GM18507 (cell line): ENCODE data around the gene OSBP2.
"Not testable (repeated sequence)": the region's sequence is repeated elsewhere in the genome, so short reads cannot be mapped to it uniquely, and the experiment has no call there.

ENCODE experiments used
- DNase-seq: peaks from one replicate; pipeline ENCODE4 v3.0.0; 2011; ENCODE audit warnings: low read depth; ENCODE audit not compliant: insufficient read length; ENCODE audit errors: extremely low spot score
- FAIRE-seq: peaks from 2 replicates; lab custom pipeline; 2011; peaks lifted over from hg19 to GRCh38; lab: Jason Lieb, UNC

OSBP2 gene

GRCh38 chr22:30675436-30675835 is 19.2 kb upstream of the OSBP2 start:
- FAIRE-seq: no peak
- DNase-seq: no peak

GRCh38 chr22:30676565-30676964 is 18.1 kb upstream of the OSBP2 start:
- not testable (repeated sequence) for FAIRE-seq

GRCh38 chr22:30679895-30680690 is 14.6 kb upstream of the OSBP2 start:
- FAIRE-seq, DNase-seq: not testable (repeated sequence)

More at GRCh38 chr22:30676565-30676964, 18.1 kb upstream of the OSBP2 start:
- DNase-seq: not testable (repeated sequence)

- DNase-seq (no peak), FAIRE-seq (no peak)
Measured at GRCh38 chr22:30680991-30681770, 13.5 kb upstream of the OSBP2 start.

GRCh38 chr22:30681831-30682230 is 12.8 kb upstream of the OSBP2 start:
- DNase-seq: no peak
- FAIRE-seq: no peak

- no peak for FAIRE-seq
Measured at GRCh38 chr22:30685178-30685577, 9.5 kb upstream of the OSBP2 start.

DNA sequence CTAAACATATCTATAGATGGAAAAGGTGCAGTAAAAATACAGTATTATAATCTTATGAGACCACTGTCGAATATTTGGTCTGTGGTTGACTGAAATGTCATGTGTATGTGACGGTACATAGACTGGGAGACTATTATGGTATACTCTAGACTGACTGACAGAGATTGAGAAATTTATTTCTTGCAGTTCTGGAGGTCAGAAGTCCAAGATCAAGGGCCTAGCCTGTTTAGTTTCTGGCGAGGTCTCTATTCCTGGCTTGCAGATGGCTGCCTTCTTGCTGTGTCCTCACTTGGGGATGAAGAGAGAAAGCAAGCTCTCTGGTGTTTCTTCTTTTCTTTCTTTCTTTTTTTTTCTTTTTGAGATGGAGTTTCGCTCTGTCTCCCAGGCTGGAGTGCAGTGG is 7.3 kb upstream of the OSBP2 start:
- FAIRE-seq: no peak
- DNase-seq: no peak

More at GRCh38 chr22:30685178-30685577, 9.5 kb upstream of the OSBP2 start:
- no peak for DNase-seq

- FAIRE-seq (no peak), DNase-seq (no peak)
Measured at GRCh38 chr22:30689622-30690021, 5.1 kb upstream of the OSBP2 start.

- FAIRE-seq (no peak), DNase-seq (no peak)
Measured at GRCh38 chr22:30691204-30691603, 3.5 kb upstream of the OSBP2 start.

- FAIRE-seq: no peak
Measured at GRCh38 chr22:30694171-30694639, 469 bp upstream of the OSBP2 start.

DNA sequence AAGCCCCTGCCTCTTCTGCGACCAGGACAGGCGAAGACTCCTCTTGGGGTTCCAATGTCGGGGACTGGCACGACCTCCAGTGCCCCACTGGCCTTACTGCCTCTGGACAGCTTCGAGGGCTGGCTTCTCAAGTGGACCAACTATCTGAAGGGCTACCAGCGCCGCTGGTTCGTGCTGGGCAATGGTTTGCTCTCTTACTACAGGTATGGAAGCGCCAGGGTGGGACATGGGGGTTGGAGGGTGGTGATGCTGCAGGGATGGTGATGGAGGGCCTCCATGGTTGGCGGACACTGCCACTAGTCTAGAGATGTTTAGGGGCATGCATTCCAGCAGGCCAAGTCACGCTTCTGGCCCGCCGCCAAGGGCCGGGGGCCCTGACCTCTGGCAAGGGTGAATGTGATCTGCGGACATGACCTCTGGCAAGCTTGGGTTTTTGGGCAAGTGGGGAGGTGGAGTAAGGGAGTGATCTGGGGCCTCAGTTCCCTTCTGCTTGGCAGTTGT is 727 bp downstream of the OSBP2 start:
- FAIRE-seq: no peak
- no peak for DNase-seq

More at GRCh38 chr22:30694171-30694639, 469 bp upstream of the OSBP2 start:
- DNase-seq: peak; percentile 20

DNA sequence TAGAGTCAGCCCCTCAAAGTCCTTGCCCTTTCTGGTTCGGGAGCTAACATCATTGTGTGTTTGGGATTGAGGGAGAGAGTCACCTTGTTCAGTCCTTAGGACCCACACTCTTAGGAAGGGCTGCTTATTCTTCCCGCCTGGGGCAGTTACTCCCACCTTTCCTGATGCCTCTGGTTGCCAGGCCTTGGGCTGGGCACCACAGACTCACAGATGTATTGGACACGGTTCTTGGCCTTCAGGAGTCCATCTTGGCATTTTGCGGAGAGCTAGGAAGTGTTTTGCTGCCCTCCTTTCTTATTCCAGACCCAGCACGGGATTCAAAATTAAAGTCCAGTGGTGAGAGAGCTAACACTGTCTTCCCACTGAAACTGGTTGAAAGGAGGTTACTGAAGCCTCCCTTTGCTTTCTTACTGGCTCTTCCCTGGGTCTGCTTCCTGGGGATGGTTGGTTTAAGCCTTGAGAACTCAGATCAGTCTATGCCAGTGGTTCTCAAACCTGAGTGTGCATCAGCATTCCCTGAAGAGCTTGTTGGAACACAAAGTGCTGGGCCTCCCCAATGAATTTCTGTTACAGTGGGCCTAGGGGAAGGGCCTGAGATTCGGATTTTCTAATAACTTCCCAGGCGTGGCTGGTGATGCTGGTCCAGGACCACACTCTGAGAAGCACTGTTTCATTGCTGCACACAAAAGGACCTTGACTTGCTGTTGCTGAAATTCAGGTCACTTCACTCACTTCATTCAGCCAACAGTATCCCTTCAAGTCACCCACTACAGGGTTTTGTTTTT is 1.4 kb downstream of the OSBP2 start:
- DNase-seq (no peak), FAIRE-seq (no peak)

GRCh38 chr22:30697975-30698374 is 3.3 kb downstream of the OSBP2 start:
- FAIRE-seq: no peak
- DNase-seq: no peak

DNA sequence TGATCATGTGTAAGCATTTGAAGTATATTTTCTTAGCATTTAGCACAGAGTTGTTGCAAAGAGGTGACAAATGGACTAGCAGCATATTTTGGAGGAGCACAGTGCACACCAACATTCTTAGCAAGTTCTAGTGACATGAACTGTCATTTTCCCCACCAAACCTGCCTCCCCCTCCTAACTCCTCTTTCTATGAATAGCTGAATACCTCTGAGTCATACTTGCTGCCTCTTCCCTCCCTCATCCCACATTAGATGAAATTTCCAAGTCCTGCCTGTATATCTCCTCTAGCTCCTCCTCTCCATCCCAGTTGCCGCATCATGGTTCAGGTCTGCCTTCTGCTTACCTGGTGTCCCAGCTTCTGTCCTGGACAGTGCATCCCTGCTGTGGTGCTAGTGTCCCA is 7.2 kb downstream of the OSBP2 start:
- DNase-seq (no peak), FAIRE-seq (no peak)

DNA sequence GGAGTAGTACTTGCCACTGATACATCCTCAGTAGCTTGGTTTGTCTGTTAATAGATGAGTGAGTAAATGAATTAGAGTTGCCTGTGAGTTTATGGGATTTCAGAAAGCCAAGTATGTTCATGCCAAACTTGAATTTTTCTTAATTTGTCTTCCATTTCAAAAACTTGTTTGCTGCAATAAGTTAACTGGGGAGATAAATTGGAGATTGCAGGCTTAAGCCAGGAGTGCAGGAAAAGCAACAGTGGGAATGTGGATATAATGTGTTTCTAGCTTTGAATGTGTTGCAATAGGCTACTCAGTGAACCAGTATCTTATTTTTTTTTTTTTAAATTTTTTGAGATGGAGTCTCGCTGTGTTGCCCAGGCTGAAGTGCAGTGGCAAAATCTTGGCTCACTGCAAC is 8.2 kb downstream of the OSBP2 start:
- FAIRE-seq (no peak), DNase-seq (no peak)

- no peak for DNase-seq
- no peak for FAIRE-seq
Measured at GRCh38 chr22:30704978-30705377, 10.3 kb downstream of the OSBP2 start.

GRCh38 chr22:30705710-30706651 is 11.3 kb downstream of the OSBP2 start:
- FAIRE-seq (peak; percentile 92), DNase-seq (peak; percentile 33)

DNA sequence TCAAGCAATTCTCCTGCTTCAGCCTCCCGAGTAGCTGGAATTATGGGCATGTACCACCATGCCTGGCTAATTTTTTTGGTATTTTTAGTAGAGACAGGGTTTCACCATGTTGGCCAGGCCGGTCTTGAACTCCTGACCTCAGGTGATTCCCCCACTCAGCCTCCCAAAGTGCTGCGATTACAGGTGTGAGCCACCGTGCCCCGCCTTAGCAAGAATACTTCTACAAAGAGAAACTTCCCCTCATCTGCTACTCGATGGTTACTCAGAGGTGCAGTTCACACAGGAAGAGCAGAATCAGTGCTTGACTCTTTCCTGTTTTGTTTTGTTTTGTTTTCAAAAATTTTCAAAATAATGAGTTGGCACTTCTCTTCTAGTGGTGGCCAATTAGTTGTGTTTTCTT is 15.3 kb downstream of the OSBP2 start:
- FAIRE-seq: peak; percentile 71
- not testable (repeated sequence) for DNase-seq

GRCh38 chr22:30712094-30712493 is 17.4 kb downstream of the OSBP2 start:
- DNase-seq: no peak
- FAIRE-seq: no peak
